SK-N-SH (cell line): ENCODE measurements around the gene RFFL. TPM values are rescaled to one million over a fixed set of nuclear protein-coding genes. Genes with fewer than 3 reads are reported as not detected.

Source experiments
- CTCF ChIA-PET: fragments of 300-600, 350-600 bp; formaldehyde crosslinking; extraction: SDS; loops from one replicate; lab custom pipeline; 2021; lab: Yijun Ruan, JAX
- POLR2A ChIA-PET: fragments of 350-600 bp; sonication (Branson Sonifier 250); formaldehyde crosslinking; extraction: SDS; loops from one replicate; lab custom pipeline; 2020; ENCODE audit warnings: antibody characterized with exemption, inconsistent platforms; lab: Yijun Ruan, JAX
- DNase-seq: peaks from one replicate; pipeline ENCODE4 v3.0.0; 2012
- H2AFZ ChIP-seq: fragments of 200-600 bp; sonication (generic); 2 replicates; pipeline ENCODE4 v1.8.1; 2016; ENCODE audit warnings: antibody characterized with exemption, mild to moderate bottlenecking, low read depth
- H3F3A ChIP-seq: fragments of 200-600 bp; sonication (generic); replicated peaks from 2 replicates; pipeline ENCODE3; 2016; ENCODE audit warnings: antibody characterized with exemption, mild to moderate bottlenecking; ENCODE audit not compliant: insufficient read depth
- H3K27ac ChIP-seq, 2 experiments: fragments of 200-500 bp in 1 of 2; fragments of 200-600 bp in 1 of 2; sonication (Bioruptor generic) in 1 of 2; sonication (generic), shearing (Covaris generic) in 1 of 2; 2 replicates each; pipeline versions ENCODE4 v1.5.1 to v1.6.1; 2014 to 2016; ENCODE audit warnings: low read depth in 2 of 2, inconsistent platforms in 1 of 2, low read length in 1 of 2, mild to moderate bottlenecking in 1 of 2, mixed read lengths in 1 of 2
- H3K27me3 ChIP-seq: fragments of 200-600 bp; sonication (generic), shearing (Covaris generic); 2 replicates; pipeline ENCODE4 v1.6.1; 2016; ENCODE audit warnings: mixed run types; ENCODE audit not compliant: insufficient read depth
- H3K36me3 ChIP-seq, 2 experiments: fragments of 200-500 bp in 1 of 2; fragments of 200-600 bp in 1 of 2; sonication (Bioruptor generic) in 1 of 2; sonication (generic) in 1 of 2; replicated peaks in 1 of 2; 2 replicates each; pipeline versions ENCODE3 to v1.5.1; 2014 to 2016; ENCODE audit warnings: low read length in 1 of 2, mild to moderate bottlenecking in 1 of 2; ENCODE audit not compliant: insufficient read depth in 2 of 2, control insufficient read depth in 1 of 2
- H3K4me1 ChIP-seq, 2 experiments: fragments of 200-500 bp in 1 of 2; fragments of 200-600 bp in 1 of 2; sonication (Bioruptor generic) in 1 of 2; sonication (generic), shearing (Covaris generic) in 1 of 2; 2 replicates each; pipeline versions ENCODE4 v1.5.1 to v1.6.1; 2014 to 2016; ENCODE audit warnings: low read depth in 1 of 2, low read length in 1 of 2, mixed run types in 1 of 2; ENCODE audit not compliant: insufficient read depth in 2 of 2, control insufficient read depth in 1 of 2
- H3K4me2 ChIP-seq: fragments of 200-600 bp; sonication (generic), shearing (Covaris generic); 2 replicates; pipeline ENCODE4 v1.6.1; 2017; ENCODE audit warnings: mixed run types
- H3K4me3 ChIP-seq, 2 experiments: fragments of 200-500 bp in 1 of 2; fragments of 200-600 bp in 1 of 2; sonication (Bioruptor generic) in 1 of 2; sonication (generic), shearing (Covaris generic) in 1 of 2; 2 replicates each; pipeline versions ENCODE4 v1.5.1 to v1.8.1; 2014 to 2016; ENCODE audit warnings: low read depth in 2 of 2, inconsistent platforms in 1 of 2, low read length in 1 of 2, mild to moderate bottlenecking in 1 of 2, mixed read lengths in 1 of 2, moderate library complexity in 1 of 2
- H3K79me2 ChIP-seq: fragments of 200-600 bp; sonication (generic); 2 replicates; pipeline ENCODE4 v1.8.1; 2017; ENCODE audit warnings: mild to moderate bottlenecking; ENCODE audit not compliant: insufficient read depth
- H3K9ac ChIP-seq: fragments of 200-600 bp; sonication (generic); 2 replicates; pipeline ENCODE4 v1.6.1; 2017; ENCODE audit warnings: mixed run types
- H3K9me2 ChIP-seq: fragments of 200-600 bp; sonication (generic); 2 replicates; pipeline ENCODE4 v1.6.1; 2017; ENCODE audit warnings: mixed run types
- H3K9me3 ChIP-seq: fragments of 200-600 bp; sonication (generic); 2 replicates; pipeline ENCODE4 v1.6.1; 2017; ENCODE audit warnings: mixed run types, mild to moderate bottlenecking, moderate library complexity
- H4K20me1 ChIP-seq: fragments of 200-600 bp; sonication (generic); 2 replicates; pipeline ENCODE4 v1.6.1; 2017; ENCODE audit warnings: mild to moderate bottlenecking, mixed run types; ENCODE audit not compliant: insufficient read depth
- CTCF ChIP-seq: fragments of 200-600 bp; sonication (generic); IDR thresholded peaks from 2 replicates; pipeline ENCODE4 v1.6.1; 2017; ENCODE audit warnings: antibody characterized with exemption, mild to moderate bottlenecking, moderate library complexity
- ELF1 ChIP-seq: IDR thresholded peaks from 2 replicates; pipeline ENCODE4 v1.4.0; 2012
- GABPA ChIP-seq: IDR thresholded peaks from 2 replicates; pipeline ENCODE4 v1.4.0; 2012; ENCODE audit warnings: low read depth, mild to moderate bottlenecking
- MEF2A ChIP-seq: IDR thresholded peaks from 2 replicates; pipeline ENCODE4 v1.4.0; 2012; ENCODE audit warnings: low read depth, borderline replicate concordance
- PBX3 ChIP-seq: IDR thresholded peaks from 2 replicates; pipeline ENCODE4; 2012
- POLR2AphosphoS5 ChIP-seq: IDR thresholded peaks from 2 replicates; pipeline ENCODE4 v1.6.1; 2012; ENCODE audit warnings: low read depth, low read length
- RFX5 ChIP-seq: IDR thresholded peaks from 2 replicates; pipeline ENCODE4 v1.6.1; 2012; ENCODE audit warnings: mild to moderate bottlenecking, improper control_type of control experiment, low read length
- TAF1 ChIP-seq: IDR thresholded peaks from 2 replicates; pipeline ENCODE4 v1.6.1; 2012; ENCODE audit warnings: low read depth, mild to moderate bottlenecking, low read length, moderate library complexity, borderline replicate concordance
- TEAD4 ChIP-seq: IDR thresholded peaks from 2 replicates; pipeline ENCODE4 v1.4.0; 2012; ENCODE audit warnings: mild to moderate bottlenecking, borderline replicate concordance; ENCODE audit not compliant: insufficient read depth
- USF1 ChIP-seq: IDR thresholded peaks from 2 replicates; pipeline ENCODE4 v1.4.0; 2012; ENCODE audit warnings: low read depth, borderline replicate concordance
- USF2 ChIP-seq: fragments of 150-350 bp; IDR thresholded peaks from 2 replicates; pipeline ENCODE4 v1.6.1; 2017; ENCODE audit warnings: antibody characterized with exemption, low read length, low read depth, borderline replicate concordance
- ZBTB33 ChIP-seq: IDR thresholded peaks from 2 replicates; pipeline ENCODE4 v1.4.0; 2012; ENCODE audit warnings: low read depth, borderline replicate concordance
- WGBS: methylation state at CpG from one replicate; pipeline ENCODE4 v1.1.6; 2017; ENCODE audit warnings: low lambda C conversion rate; 5-methylcytosine and 5-hydroxymethylcytosine counted together
- polyA plus RNA-seq, 3 experiments: library from polyadenylated mRNA; depleted of rRNA; stranded (reverse); fragments of >200 nt; gene quantifications; 2 replicates each; pipeline ENCODE4 v1.2.3, GENCODE V29; 2012
- TF ChIP-seq, protein P1 (sequence below): IDR thresholded peaks from 2 replicates; pipeline ENCODE4 v1.4.0; 2012; ENCODE audit warnings: low read depth

The RFFL gene
- polyA plus RNA-seq, 1 of the 3 experiments (the other 2 are of a cell fraction), result 10.1 TPM

GRCh38 chr17:35073991-35074627 lies 10.6 kb upstream of the RFFL start (continued):
- no peak for TF ChIP-seq ZBTB33
- no peak for TF ChIP-seq USF2
- TF ChIP-seq POLR2AphosphoS5, result no peak
- no peak for TF ChIP-seq MEF2A
- no peak for TF ChIP-seq CTCF
- no peak for TF ChIP-seq TEAD4
- TF ChIP-seq, protein P1, sequence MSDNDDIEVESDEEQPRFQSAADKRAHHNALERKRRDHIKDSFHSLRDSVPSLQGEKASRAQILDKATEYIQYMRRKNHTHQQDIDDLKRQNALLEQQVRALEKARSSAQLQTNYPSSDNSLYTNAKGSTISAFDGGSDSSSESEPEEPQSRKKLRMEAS, result no peak
- TF ChIP-seq, all 33 proteins: peak for 0

GRCh38 chr17:35073183-35073790 lies 9.8 kb upstream of the RFFL start:
- 97% methylated on average over 3 of the region's 3 CpGs for WGBS
- H2AFZ ChIP-seq, result no peak overlapping the region
- no peak overlapping the region for H3K27ac ChIP-seq
- H3K4me3 ChIP-seq, result no peak overlapping the region
- no peaks in the 10 kb centered on the region for H4K20me1 ChIP-seq
- H3F3A ChIP-seq, result no peaks in the 10 kb centered on the region
- H3K9me3 ChIP-seq, result no peaks in the 10 kb centered on the region
- H3K9me2 ChIP-seq, result no peaks in the 10 kb centered on the region
- no peak overlapping the region for H3K4me2 ChIP-seq
- CTCF ChIA-PET, result no interaction called here
- no peak for DNase-seq
- H3K9ac ChIP-seq, result no peak overlapping the region
- no peaks in the 10 kb centered on the region for H3K36me3 ChIP-seq
- H3K27me3 ChIP-seq, result no peaks in the 10 kb centered on the region
- H3K4me1 ChIP-seq, result peaks cover 0 to 3% of the 10 kb centered on the region in 2 experiments; a peak in 1 of 4 replicates
- no peak for TF ChIP-seq ELF1
- TF ChIP-seq USF1, result no peak
- no peak for TF ChIP-seq PBX3
- TF ChIP-seq GABPA, result no peak
- TF ChIP-seq MEF2A, result no peak
- no peak for TF ChIP-seq USF2
- TF ChIP-seq RFX5, result no peak
- TF ChIP-seq TAF1, result no peak
- no peak for TF ChIP-seq POLR2AphosphoS5
- TF ChIP-seq, all 33 proteins: peak for 0
- POLR2A ChIA-PET, result no interaction called here
- peaks cover 50% of the 10 kb centered on the region for H3K79me2 ChIP-seq
